ENCODE results near the gene CTSZ. TPM values are rescaled to one million over a fixed set of nuclear protein-coding genes. Genes with fewer than 3 reads are reported as not detected.
"Not testable (repeated sequence)": the region's sequence is repeated elsewhere in the genome, so short reads cannot be mapped to it uniquely, and the experiment has no call there.

Gene CTSZ
- polyA plus RNA-seq, 3 donors: 80.3 to 90.7 (median 86.6) TPM

DNA sequence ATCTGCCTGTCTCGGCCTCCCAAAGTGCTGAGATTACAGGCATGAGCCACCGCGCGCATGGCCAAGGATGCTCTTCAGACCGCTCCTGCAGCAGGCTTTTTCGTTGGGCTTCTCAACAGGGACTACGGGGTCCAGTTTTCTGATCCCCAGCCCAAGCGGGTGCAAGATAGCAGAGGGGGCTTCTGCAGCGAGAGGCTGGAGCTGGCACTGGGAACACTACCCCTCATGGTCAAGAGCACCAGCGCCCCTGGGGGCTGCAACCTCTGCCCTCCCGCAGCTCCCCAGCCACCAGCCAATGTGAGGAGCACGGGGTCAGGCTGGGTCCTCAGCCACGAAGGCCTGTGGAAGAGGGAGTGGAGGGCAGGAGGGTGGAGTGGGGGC lies 6.0 kb downstream of the CTSZ start:
- no peak for DNase-seq (ENCODE audit: low read depth in 3 of 3, low spot score in 2 of 3)

DNA sequence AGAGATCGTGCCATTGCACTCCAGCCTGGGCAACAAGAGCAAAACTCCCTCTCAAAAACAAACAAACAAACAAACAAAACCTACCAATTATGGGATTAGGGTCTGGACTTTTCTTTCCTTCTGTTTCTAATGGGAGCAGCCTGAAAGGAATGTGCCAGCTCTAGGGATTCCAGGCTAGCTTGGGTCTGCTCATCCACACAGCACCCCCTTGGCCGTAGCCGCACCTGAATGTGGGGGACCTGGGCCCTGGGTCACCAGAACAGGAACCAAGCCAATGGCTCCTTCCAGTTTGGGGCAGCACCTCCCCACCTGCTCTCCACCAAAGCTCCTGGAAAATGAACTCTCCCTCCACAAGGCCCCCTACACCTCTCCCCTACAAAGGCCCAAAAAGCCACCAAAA lies 6.7 kb downstream of the CTSZ start:
- no peak for DNase-seq (ENCODE audit: low read depth in 3 of 3, low spot score in 2 of 3)

DNA sequence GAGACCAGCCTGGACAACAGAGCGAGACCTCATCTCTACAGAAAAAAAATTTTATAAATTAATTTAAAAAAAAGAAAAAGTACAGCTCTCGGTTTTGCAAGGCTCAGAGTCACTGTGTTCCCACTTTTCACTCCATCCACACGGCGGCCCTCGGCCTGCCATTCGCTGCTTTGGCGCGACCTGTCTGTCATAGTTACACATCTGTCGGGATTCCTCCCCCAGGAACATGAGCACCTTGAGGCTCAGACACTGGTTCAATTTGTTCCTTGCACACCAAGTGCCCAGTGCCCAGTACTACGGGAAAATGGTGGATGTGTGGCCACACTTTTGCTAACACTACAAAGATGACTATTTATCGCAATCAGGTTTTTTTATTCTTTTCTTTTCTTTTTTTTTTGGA lies 8.4 kb downstream of the CTSZ start:
- no peak for DNase-seq (ENCODE audit: low read depth in 3 of 3, low spot score in 2 of 3)

DNA sequence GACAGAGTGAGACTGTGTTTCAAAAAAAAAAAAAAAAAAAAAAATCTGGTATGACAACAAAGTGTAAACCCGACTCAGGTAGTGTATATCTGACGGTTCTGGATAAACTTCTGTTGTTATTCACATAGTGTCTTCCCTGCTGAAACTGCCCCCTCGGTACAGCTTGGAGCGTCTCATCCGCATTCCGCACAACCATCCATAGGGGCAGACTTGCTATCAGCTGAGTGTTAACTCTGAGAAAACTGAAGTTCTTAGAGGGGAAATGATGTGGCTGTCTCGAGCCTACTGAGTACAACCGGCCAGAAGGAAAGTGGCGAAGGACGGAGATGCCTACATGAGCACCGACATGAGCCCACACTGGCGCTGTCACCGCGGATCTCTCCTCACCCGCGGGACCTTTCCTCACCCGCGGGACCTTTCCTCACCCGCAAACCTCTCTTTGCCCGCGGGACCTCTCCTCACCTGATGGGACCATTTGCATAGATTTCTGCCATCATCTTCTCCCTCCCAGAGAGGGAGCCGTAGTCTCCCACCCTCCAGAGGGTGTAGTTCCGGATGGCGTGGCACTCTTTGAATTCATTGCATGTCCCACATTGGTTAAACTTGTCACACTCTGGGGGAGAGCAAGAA lies 9.8 kb downstream of the CTSZ start:
- DNase-seq (ENCODE audit: low read depth in 3 of 3, low spot score in 2 of 3): no peak

DNA sequence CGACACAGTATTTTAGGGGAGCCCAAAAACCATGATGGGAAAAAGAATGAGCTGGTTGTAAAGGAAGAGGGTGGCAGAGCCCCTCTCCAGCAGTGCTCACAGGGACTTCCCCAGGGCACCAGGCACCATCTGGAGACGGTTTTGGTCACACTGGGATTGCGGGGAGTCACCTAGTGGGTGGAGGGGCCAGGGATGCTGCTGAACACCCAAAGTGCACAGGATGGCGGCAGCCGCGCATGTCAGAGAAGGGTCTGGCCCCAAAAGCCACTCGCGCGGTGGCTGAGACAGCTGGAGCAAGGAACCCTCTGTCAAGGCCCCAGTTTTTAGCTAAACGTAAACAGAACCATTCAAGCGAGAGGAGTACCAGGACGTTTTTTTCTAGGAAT lies 10.8 kb downstream of the CTSZ start:
- no peak for DNase-seq (ENCODE audit: low read depth in 3 of 3, low spot score in 2 of 3)

DNA sequence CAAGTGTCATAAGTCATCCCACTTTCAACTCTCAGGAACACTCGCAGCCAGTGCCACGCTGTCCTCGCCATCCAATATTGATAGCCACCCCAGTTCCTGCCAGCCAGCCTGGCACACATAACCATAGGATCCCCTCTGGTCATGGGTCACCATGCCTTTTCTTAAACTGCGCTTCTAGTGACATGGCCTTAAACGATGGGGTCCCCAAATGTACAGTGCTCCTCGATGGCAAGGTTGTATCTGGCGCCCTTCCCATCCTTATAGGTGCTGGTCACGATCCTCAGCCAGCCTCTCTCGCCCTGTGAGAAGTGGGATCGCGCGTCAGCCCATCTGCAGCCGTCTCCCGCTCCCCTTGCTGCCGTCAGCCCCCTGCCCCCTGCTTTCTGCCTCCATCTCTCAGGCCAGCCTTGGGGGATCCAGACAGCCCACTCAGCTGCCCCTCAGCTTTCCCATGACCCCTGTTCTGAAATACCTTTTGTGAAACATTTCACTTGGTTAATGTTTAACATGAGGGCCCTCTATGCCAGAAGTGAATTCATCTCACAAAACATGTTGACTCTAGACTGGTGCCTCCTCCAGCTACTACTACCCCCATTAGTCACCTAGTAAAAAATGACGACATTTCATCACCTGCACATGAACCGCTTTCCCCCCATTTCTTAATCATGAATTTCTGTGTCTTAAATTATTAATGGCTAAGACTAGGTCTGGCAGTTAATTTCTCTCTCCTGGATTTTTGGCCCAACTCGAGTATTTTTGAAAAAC lies 11.4 kb downstream of the CTSZ start:
- DNase-seq (ENCODE audit: low read depth in 3 of 3, low spot score in 2 of 3): no peak

DNA sequence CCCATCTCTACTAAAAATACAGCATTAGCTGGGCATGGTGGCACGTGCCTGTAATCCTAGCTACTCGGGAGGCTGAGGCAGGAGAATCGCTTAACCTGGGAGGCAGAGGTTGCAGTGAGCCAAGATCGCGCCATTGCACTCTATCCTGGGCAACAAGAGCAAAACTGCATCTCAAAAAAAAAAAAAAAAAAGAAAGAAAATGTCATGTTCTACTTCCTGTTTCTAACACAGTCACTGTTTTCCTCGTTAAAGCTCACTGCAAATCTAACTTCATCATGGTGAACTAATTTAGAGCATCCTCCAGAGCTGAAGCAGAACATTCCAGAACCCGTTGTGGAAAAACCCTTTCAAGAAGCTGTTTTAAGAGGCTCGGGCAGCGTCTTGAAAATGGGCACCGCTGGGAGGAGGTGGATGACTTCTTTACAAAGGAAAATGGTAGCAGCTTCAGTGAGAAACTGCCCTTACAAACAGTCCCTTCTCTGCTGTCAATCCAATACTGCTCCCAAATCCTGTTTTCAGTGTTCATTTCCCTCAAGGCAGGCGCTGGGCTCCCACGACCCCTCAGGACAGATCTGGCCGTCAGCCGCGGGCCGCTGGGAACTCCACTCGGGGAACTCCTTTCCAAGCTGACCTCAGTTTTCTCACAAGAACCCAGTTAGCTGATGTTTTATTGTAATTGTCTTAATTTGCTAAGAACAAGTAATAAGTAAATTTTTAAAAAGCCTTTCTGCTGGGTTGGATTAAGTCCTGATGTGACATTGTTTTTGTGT lies 12.5 kb downstream of the CTSZ start:
- no peak for DNase-seq (ENCODE audit: low read depth in 3 of 3, low spot score in 2 of 3)

DNA sequence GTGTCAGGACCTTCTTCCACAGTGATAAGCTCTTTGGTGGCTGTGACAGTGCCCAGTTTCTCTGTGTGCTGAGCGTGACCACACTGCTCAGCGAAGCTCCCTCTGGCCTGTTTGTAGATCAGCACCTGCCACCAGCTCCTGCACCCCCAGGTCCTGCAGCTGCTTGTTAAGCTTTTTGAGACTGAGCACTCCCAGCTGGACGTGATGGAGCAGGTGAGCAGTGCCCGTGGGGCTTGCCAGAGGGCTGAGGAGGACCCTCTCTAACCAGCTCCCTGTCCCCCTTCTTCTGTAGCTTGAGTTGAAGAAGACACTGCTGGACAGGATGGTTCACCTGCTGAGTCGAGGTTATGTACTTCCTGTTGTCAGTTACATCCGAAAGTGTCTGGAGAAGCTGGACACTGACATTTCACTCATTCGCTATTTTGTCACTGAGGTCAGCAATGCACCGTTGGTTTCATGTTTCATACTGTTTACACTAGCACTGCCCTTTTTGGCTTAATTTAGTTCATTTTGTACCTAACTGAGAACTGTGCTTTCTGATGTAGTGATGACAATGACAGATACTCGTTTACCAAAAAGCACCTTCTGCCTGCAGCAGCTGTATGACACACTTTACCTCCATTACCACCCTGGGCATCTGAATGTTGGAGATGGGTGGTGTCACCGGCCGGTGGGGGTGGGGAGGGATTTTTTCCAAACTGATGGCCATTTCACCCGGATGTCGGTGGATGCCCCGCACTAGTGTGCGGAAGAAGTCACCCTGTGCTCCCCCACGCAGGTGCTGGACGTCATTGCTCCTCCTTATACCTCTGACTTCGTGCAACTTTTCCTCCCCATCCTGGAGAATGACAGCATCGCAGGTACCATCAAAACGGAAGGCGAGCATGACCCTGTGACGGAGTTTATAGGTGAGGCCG lies 13.5 kb downstream of the CTSZ start:
- no peak for DNase-seq (ENCODE audit: low read depth in 3 of 3, low spot score in 2 of 3)

DNA sequence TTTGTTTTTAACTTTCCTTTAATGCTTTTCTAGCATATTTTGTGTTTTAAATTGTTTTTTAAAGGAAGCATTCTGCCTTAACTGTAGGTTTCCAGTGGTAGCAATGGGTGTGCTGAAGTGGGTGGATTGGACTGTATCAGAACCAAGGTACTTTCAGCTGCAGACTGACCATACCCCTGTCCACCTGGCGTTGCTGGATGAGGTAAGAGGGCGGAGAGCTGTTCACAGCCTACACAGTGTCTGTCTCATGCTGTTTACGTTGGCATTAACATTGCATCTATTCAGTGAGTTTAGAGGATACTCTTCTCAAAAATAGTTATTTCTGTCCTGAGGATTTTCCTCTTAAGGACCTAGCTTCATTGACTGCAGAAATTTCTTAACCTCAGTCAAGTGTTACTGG lies 14.1 kb downstream of the CTSZ start:
- DNase-seq (ENCODE audit: low read depth in 3 of 3, low spot score in 2 of 3): no peak

DNA sequence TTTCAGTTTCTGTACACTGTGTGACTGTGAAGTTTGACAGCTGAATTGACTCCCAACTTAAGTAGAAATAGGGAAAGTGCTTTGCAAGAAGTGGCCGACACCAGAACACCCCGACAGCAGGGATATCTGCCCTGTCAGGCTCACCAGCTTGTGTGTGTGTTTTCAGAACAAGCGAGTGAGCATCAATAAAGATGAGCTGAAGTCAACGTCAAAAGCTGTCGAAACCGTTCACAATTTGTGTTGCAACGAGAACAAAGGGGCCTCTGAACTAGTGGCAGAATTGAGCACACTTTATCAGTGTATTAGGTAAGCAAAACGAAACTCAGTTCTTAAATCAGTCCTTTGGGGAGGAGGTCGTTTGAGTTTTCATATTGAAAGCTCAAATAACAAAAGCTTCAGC lies 15.3 kb downstream of the CTSZ start:
- no peak for DNase-seq (ENCODE audit: low read depth in 3 of 3, low spot score in 2 of 3)

DNA sequence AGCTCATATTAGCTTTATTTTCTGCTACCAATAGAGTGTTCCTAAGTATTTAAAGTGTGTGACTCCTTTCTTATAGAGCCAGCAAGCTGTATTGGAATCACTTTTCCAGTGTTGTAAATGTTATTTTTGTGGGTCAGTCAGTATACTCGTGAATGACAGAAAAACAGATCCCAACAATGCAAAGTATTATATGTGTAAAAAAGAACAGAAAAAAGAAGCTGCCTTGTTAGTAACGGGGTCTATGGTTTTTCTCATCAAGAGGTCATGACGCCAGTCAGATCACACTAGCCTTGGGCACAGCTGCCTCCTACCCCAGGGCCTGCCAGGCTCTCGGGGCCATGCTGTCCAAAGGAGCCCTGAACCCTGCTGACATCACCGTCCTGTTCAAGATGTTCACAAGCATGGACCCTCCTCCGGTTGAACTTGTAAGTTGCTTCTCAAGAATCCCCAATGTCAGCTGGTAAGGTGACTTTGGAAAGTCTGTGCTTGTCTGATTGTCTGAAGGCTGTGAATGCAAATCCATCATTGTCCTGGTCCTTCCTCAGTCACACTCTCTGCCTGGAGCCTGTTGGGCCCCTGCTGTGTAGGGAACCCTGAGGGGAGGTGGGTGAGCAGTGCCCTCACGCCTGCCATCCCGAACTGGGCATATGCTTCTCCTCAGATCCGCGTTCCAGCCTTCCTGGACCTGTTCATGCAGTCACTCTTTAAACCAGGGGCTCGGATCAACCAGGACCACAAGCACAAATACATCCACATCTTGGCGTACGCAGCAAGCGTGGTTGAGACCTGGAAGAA lies 16.2 kb downstream of the CTSZ start:
- no peak for DNase-seq (ENCODE audit: low read depth in 3 of 3, low spot score in 2 of 3)

DNA sequence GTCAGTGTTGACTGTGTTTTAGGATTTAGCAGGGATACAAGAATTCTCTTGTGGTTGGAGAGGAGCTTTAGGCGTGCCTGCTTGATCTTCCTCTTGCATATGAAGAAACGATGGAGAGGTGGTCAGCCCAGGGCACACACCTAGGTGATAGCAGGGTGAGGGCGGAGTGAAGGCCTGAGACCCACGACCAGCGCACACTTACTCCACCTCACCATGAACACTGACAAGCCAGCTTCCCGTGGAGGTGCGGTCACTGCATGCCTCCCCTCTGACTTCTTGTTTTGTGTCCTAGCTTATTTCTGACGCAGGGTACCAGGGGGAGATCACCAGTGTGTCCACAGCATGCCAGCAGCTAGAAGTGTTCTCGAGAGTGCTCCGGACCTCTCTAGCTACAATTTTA lies 17.9 kb downstream of the CTSZ start:
- DNase-seq (ENCODE audit: low read depth in 3 of 3, low spot score in 2 of 3): no peak

DNA sequence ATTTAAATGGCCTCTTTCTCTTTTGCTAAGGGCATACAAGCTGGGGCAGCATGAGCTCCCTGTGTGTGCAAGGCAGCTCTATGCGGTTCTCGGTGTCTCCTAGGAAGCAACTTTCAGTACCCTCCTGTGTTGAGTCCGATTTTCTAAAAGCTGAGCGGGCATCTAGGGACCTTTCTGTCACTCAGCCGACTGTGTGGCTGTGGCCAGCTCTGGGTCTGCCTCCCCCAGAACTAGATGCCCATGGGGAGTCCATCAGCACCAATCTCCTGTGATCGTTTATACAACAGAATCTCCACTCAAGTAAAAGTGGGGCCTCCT lies 18.5 kb downstream of the CTSZ start:
- no peak for DNase-seq (ENCODE audit: low read depth in 3 of 3, low spot score in 2 of 3)

DNA sequence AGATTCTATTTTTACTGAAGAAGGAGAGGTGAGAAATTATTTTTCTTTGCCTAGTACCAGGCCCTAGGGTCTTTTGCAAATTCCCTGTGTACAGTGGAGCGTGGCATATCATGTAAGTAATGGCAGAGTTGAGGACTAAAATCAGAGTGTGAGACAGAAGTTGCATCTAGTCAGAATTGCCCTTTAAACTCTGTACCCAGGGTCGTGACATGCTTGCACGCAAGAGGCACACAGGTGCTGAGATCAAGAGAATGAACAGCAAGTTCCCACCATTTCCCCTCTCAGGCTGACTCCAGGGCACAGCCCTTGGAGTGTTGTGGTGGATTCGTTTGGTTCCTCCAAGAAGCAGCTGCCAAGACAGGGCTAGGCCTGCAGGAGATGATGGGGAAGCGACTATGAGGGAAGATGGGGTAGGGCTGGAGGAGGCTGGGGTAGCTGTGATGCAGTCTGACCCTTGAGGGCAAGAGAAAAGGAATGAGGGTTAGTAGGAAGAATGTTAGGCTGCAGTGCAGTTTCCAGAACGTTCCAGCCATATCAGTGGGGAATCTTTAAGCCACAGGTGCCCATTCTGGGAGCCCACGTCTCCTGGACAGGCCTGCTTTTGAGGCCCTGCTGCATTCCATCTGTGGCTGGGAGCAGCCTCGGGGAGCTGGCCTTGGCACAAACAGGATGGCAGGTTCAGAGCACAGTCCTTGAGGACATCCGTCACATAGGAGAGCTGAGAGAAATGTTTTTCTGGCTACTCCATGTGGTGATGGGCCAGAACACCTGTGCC lies 19.1 kb downstream of the CTSZ start:
- no peak for DNase-seq (ENCODE audit: low read depth in 3 of 3, low spot score in 2 of 3)

DNA sequence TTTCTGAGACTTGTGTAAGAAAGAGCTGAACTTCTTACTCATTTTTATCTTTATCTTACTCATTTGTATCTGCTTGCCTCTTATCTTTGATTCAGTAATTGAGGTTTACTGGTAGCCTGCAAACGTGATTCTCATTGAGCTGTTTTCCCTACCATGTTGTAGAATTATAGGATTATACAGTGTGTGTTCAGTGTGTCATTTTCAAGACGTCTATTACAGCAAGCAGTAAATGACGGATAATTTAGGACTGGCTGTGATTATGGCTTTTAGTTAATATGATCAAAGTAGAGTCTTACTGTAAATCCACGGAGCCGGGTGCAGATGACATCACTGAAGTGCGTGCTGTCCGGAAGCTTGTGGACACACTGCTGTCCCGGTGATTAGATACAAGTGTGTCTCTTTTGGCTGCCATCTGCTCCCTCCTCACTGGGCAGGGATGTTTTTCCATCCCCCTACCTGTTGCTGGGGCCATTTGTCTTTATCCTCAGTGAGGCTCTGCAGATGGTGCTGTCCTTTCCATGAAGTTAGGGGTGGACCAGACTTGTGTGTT lies 20.0 kb downstream of the CTSZ start:
- DNase-seq (ENCODE audit: low read depth in 3 of 3, low spot score in 2 of 3): no peak

DNA sequence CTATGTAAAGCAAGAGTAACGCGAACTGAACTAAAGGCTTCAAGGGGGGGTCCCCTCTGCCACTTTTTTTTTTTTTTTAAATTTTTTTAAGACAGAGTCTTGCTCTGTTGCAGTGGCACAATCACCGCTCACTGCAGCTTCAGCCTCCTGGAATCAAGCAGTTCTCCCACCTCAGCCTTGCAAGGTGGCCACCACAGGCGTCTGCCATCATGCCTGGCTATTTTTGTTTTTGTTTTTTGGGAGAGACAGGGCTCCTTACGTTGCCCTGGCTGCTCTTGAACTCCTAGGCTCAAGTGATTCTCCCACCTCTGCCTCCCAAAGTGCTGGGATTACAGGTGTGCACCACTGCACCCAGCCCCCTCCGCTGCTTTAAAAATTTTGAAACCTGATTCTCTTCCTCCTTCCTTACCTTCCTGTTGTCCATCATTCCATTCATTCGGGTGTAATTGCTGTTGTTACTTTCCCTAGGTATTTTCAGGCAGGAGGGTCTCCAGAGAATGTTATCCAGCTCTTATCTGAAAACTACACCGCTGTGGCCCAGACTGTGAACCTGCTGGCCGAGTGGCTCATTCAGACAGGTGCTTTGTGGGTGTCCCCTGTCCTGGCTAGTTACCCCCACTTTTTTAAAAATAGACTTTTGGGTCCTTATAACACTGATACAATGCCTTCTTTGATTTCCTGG lies 20.6 kb downstream of the CTSZ start:
- DNase-seq (ENCODE audit: low read depth in 3 of 3, low spot score in 2 of 3): no peak

DNA sequence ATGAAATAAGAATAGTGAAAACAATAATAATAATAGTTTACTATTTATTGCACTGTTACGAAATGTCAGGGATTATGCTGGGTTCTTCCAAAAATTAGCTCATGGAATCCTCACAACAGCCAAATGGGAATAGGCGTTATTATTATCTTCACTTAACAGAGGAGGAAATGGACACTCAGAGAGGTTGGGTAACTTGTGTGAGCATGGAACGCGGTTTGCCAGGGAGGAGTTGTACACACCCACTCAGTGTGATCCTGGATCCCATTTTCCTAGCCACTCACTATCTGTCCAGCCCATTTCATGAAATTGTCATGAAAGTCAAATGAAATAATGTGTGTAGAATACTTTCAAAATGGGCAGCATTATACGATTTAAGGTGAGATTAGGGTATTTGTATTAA lies 21.4 kb downstream of the CTSZ start:
- no peak for DNase-seq (ENCODE audit: low read depth in 3 of 3, low spot score in 2 of 3)

DNA sequence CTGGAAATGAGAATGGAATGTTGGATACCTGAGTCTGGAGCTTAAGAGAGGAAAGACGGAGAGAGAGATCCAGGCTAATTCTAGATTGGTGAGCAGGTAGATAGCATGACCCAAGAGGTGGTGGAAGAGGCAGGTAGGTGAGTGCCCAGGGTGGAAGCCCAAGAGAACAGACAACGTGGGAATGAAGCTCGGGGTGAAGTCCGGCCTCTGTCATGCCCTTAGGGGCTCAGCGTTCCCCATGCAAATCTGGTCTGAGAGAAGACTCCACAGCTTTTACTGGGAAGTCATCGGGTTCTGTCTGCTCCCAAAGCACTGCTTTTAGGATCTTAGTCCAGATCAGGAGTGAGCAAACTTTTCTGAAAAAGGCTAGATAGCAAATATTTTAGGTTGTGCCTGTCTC lies 22.4 kb downstream of the CTSZ start:
- DNase-seq (ENCODE audit: low read depth in 3 of 3, low spot score in 2 of 3): no peak

DNA sequence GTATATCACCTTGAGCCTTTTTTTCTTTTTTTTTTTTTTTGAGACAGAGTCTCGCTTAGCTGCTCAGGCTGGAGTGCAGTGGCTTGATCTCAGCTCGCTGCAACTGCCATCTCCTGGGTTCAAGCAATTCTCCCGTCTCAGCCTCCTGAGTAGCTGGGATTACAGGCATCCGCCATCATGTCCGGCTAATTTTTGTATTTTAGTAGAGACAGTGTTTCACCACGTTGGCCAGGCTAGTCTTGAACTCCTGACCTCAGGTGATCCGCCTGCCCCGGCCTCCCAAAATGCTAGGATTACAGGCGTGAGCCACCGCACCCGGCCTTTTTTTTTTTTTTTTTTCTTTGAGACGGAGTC lies 24.0 kb downstream of the CTSZ start:
- DNase-seq (ENCODE audit: low read depth in 3 of 3, low spot score in 2 of 3): not testable (repeated sequence)
